Stimulated activated CD4-positive, alpha-beta T cell treated with anti-CD3 and anti-CD28 coated beads, Interleukin-1b, Interleukin-23, amount 100 ng/mL, for 4 hours (primary cell): ENCODE measurements around the gene CDK5RAP2.

Experiments used
- DNase-seq, 2 donors: peaks; one replicate each; pipeline ENCODE4 v3.0.0-alpha.2; 2020; ENCODE audit warnings: low read depth in 2 of 2

CDK5RAP2 gene

DNA sequence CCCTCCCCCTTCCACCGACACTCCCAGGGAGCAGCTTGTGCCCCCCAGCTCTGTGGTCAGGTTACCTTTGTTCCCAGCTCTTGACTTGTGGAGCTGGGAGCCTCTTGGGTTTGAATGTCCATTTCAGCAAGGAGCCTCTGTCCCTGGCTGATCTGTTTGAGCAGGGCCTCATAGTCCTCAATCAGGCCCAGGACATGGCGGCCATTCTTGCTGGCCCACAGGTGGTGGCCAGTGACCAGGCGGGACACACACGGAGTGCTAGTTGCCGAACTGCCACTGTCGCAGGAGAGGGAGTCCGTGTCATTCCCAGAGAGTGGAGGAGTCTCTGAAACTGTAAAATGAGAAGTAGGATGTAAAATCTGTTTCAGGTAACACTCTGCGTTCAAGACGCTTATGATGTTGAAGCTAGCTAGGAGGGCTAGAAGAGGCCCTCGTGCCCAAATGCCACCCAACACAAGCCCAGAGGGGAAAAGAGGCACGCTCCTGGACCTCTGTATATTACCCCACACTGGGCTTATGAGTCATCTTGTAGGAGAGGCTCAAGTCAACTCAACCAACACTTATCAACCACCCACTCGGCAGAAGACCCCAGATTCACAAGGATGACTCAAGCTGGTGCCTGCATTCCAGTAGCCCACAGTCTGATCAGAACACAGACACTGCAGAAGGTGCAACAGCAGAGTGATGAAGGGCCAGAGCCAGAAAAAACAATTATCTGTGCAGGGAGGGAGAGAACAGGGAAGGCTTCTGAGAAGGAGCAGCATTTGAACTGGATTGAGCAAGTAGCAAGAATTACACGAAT, 177.0 kb downstream of the CDK5RAP2 start:
- no peak for DNase-seq

DNA sequence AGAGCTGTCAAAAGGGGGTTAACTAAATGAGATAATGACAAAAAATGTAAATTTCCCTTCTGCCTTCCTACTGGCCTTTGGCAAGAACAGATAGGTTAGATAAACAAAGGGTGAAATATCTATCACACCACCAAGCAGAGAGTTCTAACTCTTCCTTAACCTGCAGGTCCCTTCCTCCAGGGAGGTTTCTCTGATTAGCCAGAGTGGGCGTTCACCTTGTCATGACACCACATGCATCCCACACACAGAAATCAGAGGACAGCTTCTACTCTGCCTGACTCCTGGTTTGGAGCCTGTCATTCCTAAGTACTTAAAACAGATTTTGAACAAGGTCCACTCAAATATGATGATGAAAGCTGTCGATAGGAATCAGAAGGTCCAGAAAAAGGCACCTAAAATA, 180.0 kb downstream of the CDK5RAP2 start:
- DNase-seq = no peak

DNA sequence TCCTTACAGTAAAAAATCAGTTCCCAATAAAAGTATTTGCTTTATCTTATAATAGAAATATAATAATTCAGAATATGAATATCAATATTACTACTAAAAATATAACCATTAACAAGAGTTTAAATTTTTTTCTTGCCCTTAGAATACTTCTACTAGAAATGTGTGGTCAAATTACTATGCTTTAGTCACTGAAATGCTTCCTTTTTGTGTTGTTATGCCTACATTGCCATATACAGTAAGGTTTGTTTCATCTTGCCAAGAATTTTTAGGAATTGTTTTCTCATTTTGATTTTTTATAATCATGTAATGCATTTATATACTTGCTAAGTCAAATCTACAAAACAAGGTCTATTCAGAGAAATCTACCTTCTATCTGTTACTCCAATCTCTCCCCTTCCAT, 181.7 kb downstream of the CDK5RAP2 start:
- no peak for DNase-seq

DNA sequence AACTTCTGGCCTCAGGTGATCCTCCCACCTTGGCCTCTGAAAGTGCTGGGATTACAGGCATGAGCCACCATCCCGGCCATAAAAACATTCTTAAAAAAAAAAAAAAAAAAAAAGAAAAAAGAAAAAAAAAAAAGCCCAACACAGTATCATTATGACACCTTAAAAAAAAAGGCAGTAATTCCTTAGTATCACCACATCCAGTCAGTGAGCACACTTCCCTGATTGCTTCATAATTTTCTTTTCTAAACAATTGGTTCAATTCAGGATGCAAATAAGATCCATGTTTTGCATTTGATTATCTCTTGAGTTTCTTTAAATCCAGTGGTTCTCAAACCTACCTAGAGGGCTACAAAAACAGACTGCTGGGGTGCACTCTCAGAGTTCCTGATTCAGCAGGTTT, 182.5 kb downstream of the CDK5RAP2 start:
- no peak for DNase-seq

DNA sequence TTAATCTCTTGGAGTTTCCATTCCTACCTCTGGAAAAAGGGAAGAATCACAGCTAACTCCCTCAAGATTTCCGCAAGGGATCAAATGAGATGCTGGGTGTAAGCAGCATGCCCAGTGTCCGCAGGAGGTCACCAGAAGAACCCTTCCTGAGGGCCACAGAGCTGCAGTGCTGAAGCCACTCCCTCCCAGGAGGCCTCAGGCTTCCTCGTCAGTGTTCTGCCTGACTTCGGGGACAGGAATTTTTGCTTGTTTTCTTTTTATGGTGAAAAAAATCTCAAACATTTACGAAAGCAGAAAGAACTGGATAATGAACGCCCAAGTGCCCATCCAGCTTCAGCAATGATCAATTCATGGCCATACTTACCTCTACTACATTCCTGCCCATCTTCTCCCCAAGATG, 183.0 kb downstream of the CDK5RAP2 start:
- no peak for DNase-seq

DNA sequence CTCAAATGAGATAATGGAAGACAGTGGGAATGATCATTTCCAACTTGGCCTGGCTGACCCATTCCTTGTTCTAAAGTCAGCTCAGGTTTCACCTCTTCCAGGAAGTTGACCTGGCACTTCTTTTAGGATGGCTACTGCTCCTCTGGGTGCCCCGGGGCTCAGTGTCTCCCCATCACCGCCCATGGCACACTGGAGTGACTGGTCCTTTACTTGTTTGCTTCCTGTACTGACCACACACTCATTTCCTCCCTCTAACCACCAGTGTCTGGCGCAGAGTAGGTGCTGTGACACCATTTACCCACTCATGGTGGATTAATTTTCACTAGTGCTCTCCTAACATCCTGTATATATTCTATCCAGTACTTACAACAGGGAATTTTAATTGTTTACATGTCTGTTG, 183.5 kb downstream of the CDK5RAP2 start:
- no peak for DNase-seq

DNA sequence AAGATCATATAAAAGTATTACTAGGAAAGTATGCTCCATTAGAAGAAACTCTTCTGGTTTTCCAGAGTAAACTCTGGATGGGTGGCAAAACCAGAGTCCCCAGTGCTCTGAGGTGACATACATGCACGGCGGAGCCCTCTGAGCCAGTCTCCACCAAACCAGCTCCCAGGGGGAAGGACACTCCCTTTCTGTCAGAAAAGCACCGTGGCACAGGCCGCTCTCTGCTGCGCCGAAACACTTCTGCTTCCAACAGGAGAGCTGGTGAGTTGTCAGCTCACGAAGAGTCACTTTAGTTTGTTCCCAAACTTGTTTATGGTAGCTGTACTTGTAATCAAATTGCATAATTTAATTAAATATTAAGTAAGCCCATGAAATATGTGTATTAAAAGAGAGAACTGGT, 184.6 kb downstream of the CDK5RAP2 start:
- DNase-seq = no peak

DNA sequence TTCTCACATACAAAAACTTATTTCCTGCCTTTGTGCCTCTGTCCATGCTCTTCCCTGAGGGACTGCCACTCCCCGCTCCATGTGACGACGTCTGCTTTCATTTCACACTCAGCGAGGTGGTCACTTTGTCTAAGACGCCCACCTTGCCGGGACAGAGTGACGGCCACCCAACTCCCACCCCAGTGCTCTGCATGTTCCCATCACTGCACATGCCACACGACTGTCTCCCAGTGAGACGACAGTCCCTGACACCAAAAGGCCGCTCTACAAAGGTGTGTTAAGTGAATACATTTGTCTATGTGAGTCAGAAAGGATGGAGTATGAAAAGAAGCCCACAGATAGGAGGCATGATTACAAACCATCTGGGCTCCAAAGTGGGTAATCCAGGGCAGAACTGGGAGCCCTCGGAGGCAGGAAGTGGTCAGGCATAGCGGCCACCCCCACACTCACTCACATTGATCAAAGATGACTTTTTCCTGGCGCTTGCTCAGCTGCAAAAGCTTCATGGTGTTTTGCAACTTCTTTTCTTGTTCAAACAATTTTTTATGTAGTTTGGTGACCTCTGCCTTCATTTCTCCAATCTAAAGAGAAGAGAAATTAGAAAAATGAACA, 185.8 kb downstream of the CDK5RAP2 start:
- DNase-seq = no peak

DNA sequence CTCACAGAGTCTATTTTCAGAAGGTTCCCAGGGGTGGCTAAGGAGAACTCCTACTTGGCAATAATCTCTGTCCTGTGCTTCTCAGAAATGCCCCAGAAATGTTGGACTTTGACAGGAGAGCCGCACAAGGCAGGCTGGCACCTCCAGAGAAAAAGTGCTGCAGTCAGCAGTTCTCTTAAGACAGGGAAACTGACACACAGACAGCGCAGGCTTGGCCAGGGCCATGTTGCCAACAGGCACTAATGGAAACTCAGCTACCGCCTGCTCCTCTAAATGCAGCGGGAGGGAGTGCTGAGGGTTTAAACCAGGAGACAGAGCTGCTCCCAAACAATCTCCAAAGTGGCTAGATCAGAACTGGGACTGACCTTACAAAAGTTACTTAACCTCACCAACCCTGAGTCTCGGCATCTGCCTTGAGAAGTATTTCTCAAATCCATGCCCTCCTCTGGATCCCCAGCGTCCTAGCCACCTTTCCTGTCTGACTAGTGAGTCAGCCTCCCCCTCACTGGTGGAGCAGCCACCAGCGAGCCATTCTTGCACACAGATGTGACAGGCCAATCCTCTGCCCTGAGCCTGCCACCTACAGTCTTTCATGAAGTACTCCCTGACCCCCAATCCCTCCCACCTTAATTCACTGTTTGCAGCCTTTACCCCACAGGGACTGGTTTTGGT, 186.4 kb downstream of the CDK5RAP2 start:
- no peak for DNase-seq

DNA sequence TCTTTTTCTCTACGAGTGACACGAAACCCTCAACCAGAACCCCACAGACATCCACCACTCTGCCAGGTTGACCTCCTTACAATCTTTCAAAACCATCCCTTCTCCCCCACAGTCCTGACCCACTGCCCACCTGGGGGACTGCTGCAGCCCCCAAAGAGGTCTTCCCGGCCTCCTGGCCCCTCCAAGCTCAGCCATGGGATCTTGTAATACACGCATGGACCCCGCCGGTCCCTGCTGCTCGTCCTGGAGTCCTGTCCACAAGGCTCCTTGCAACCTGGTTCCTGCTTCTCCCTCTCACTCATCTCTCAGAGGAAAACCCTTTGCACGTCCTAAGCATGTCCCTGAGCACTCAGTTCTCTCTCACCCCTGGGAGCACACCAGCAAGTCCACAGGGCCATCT, 187.3 kb downstream of the CDK5RAP2 start:
- DNase-seq = no peak

DNA sequence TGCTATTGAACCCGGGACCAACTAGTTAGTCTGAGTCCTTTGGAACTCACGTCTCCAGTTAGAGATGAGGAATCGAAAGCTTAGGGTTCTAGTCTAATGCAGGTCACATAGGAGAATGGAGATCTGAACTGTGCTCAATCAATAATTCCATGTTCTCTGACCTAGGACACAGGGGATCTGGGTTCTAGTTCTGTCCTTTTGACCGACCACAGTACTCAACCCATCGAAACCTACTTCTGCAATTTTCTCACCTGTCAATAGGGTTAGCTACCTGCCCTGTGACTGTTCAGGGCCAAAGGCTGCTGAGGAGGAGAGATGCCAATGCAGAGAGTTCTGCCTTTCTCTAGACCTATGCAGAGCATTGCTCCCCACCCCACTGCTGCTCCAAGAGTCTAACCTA, 187.7 kb downstream of the CDK5RAP2 start:
- no peak for DNase-seq

DNA sequence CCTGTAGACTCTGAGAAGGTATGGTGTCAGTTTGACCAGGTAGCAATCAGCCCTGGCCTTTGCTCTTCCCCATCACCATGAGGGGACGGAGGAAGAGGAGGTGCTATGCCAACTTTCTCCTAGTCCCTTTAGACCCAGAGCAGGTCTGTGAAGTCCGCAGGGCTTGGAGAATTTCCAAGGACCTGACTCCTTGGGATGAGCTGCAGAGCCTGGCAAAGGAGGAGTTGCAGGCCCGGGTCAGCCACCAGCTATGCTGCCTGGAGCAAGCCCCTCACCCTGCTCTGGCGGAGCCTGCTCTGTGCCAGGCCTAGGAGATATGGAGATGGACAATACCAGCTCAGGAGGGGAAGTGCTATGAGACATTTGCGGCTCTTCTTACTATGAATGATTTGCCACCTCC, 188.3 kb downstream of the CDK5RAP2 start:
- DNase-seq = no peak

DNA sequence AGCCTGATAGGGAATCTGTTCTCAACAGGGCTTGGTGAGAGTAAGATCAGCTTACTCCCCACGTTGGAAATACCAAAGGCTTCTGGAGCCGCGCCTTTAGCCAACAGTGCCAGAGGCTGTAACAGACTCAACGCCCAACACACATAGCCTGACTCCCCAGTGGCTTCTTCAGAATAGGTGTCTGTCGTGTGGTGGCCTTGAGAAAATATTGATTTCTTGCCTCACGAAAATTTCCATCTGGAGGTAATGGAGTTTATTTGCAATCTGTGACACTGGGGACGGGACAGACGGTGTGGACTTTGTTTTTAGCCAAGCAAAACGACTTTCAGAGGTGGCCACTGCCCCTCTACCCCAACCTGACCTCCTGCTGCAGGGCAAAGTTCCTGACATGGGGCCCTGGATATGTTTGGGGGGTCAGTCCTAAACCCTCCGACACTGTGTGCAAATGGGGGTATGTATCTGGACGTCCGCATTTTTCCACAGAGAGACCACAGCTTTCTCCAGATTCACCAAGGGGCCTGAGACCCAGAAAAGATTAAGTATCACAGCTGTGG, 189.3 kb downstream of the CDK5RAP2 start:
- no peak for DNase-seq

DNA sequence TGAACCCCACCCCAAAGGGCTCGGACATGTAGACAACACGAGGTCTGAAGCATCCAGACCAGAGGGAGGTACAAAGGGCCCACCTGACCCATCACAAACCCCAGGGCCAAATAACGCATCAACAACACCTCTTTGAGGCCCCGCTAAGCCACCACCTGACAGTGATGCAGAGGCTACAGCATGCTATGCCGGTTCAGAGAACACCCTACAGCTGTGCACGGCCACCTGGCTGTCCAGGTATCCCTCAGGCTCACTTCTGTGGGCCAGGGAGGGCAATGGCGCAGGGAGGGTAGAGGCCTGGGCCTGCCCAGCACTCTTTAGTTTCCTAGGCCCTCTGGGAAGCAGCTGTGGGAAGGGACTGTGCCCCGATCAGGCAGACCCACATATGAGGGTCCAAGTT, 190.1 kb downstream of the CDK5RAP2 start:
- no peak for DNase-seq

DNA sequence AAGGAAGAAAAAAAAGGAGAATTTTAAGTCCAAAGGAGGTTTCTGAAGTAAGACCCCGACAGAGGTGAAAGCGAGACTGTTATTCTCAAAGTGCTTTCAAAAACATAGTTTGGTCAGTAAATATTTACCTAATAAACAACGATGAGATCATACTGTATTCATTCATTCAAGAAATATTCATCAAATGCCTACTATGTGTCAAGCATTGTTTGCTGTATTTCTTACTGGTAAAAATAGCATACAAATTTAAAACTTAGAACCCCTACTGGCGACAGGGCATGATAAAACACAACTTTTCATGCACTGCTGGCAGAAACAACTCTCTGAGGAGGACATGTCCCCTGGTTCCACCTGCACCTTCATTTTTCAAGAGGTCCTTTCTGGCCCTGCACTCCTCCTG, 190.7 kb downstream of the CDK5RAP2 start:
- DNase-seq = no peak

DNA sequence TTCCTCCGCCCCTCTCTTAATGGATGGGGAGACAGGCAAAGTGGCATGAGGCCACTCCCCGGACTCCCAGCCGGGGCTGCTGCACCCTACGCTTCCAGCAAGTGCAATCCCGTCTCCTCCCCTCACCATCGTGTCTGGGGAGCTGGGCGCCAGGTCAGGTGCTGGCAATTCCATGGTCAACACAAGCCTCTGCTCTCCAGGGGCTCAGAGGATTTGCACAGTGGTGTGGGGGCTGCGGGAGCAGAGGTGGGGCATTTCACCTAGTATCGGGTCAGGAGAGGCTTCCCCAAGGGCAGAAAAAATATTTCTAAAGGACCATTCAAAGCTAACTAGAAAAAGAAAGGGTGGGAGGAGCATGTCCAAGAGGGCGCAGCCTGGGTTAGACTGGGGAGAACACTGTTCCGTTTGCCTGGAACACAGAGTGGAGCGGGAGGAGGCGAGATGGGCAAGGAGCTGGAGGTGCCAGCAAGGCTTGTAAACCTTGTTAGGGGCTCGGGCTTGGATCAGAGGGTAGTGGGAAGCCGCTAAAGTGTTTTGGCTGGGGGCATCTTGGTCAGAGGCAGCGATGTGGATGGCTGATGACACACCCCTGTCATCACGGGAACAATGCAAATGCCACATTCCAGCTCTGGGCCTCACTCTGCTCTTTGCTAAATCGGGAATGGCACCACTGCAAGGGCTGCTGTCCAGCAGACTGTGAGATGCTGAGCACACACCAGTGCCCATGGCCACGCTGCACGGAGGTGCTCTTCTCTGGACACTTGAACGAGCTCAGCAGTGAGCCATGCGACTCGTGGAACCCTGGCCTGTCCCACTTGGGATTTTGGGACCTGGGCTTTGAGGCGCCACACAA, 191.7 kb downstream of the CDK5RAP2 start:
- no peak for DNase-seq

DNA sequence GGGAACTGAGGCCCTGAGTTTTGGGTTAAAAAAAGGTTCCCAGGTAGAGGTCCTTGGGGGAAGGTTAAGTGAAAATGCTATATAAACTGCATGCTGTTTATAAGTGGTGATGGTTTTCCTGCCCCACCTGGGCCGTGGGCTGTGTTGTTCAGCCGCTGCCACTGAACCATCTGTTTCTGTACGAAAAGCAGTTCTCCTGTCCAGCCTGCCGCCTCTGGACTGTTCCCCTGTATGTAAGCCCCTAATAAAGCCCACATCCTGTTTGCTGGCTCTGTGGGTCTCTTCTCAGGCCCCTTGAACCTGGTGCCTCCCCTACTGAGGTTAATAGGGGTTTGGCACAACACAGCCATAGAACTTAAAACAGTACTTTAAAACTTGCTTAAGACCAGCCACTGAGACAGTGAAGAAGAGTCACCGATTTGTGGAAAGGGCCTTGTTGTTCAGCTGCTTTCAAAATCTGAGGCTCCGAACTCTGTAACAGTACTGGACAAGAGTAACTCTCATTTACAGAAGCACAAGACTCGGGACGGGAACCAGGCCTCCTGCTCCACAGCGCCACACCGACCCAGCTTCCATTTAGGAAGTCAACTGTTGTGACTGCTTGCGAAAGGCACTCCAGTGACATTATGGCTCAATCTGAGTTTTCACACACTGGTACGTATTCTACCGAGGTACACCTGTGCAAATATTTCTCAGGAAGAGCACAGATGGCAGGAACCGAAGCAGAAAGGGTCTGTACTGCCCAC, 192.5 kb downstream of the CDK5RAP2 start:
- no peak for DNase-seq

DNA sequence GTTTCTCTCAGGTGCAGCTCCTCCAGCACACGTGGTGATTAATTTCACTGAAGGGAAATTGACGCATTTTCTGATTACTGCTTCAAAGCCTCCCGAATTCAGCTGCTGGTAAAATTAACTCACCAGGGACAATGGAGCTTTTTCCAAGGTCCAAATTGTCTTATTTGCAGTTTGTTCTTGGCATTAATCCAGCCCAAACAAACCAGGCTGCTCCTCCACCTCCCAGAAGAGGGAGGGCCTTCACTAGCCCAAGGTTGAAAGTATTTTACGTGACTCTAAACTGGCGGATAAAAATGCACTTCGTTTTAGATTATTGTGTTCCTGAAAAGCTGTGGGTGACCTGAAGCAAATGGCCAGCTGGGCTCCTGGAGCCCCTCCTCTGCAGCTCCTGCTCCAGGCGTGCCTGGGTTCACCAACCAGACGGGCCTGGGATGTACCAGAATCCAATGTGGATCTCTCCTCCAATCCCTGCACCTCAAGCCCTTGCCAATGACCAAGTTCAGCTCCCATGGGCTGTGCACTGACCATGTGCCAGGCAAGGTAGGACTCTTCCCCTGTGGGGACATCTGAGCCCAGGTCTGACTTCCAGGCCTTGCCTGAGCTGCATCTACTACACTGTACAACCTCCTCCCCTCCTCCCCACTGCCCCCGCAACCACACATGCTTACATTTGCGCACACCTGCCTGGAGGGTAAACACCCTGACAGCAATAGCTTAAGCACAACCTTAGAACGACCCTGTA, 193.4 kb downstream of the CDK5RAP2 start:
- DNase-seq = no peak

DNA sequence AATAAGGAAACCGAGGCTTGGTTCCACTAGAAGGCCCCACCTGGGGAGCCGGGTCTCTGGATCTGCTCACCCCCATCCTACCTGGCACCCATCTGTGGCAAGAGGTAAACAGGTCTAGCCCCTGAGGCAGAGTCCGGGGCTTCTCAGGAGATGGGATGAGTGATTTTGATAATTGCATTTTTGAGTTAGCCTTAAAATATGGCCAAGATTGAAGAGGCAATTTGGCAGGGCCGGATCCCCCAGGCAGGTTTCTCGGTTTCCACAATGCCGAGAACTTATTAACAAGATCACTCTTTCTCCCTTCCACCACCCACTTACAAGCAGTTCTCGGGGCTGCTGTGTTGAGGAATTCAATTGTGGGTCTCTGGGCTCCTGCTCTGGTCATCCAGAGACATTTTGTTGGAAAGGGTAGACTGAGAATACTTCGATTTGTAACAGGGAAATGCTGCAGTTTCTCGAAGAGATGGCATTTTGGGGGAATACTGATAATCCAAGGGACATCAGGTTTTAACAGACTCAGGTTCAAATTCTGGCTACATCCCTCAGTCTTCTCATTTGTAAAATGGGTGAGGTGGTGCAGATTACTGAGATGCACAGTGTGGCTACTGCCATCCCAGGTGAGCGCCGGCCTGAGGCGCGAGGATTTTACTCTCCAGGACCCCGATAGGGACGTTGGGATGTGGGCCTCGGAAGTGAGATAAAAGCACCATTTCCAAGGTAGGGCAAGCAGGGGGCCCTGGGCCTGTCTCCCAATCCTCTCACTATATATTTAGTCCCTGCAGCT, 194.2 kb downstream of the CDK5RAP2 start:
- DNase-seq = no peak

DNA sequence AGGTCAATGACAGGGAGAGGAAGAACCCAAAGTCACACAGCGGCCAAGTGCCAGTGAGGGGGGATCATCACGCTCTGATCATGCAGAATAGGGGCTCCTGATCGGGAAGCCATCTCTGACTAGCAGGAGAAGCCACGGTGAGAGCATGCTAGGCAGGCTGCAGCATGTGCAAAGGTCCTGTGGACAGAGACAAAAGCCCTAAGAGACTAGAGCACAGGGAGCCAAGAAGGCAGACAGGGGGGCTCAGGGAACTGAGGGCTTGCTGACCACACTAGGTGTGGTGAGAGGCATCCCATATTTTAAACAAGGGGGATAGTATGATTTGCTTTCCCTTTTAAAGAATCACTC, 195.1 kb downstream of the CDK5RAP2 start:
- no peak for DNase-seq
